H1 (cell line): ENCODE results near the gene ABCA13. TPM values are rescaled to one million over a fixed set of nuclear protein-coding genes. Genes with fewer than 3 reads are reported as not detected.

ENCODE experiments used
- CTCF ChIA-PET: fragments of 300-600 bp; sonication (Branson Sonifier 250); formaldehyde crosslinking; loops from one replicate; lab custom pipeline; 2021; ENCODE audit not compliant: partially characterized antibody; lab: Charles Lee
- POLR2A ChIA-PET: fragments of 300-600 bp; sonication (Branson Sonifier 250); formaldehyde crosslinking; loops from one replicate; lab custom pipeline; 2021; ENCODE audit warnings: inconsistent platforms; ENCODE audit not compliant: partially characterized antibody; lab: Charles Lee
- DNase-seq, 2 experiments: peaks; one replicate each; pipeline versions ENCODE4 v3.0.0 to v3.0.0-alpha.2; 2010 to 2022; ENCODE audit warnings: low spot score in 2 of 2, low read depth in 1 of 2, mixed read lengths in 1 of 2
- FAIRE-seq: peaks from 2 replicates; lab custom pipeline; 2011; peaks lifted over from hg19 to GRCh38; lab: Jason Lieb, UNC
- H2AFZ ChIP-seq: 2 replicates; pipeline ENCODE4 v1.8.1; 2012; ENCODE audit warnings: low read length, inconsistent platforms
- H2AK5ac ChIP-seq: 2 replicates; pipeline ENCODE4 v1.6.1; 2013; ENCODE audit warnings: low read depth, low read length
- H2BK120ac ChIP-seq: replicated peaks from 2 replicates; pipeline ENCODE3; 2013; ENCODE audit warnings: low read depth, low read length, inconsistent platforms
- H2BK12ac ChIP-seq: 2 replicates; pipeline ENCODE4 v1.6.1; 2013; ENCODE audit warnings: low read depth, low read length
- H2BK15ac ChIP-seq: 2 replicates; pipeline ENCODE4 v1.6.1; 2013; ENCODE audit warnings: low read length
- H2BK20ac ChIP-seq: 2 replicates; pipeline ENCODE4 v1.6.1; 2013; ENCODE audit warnings: low read length
- H2BK5ac ChIP-seq: 2 replicates; pipeline ENCODE4 v1.6.1; 2013; ENCODE audit warnings: low read depth, low read length
- H3K14ac ChIP-seq: 2 replicates; pipeline ENCODE4 v1.6.1; 2013; ENCODE audit warnings: inconsistent platforms; ENCODE audit not compliant: insufficient read length
- H3K18ac ChIP-seq: 2 replicates; pipeline ENCODE4 v1.6.1; 2013; ENCODE audit warnings: low read length; ENCODE audit errors: extremely low read depth
- H3K23ac ChIP-seq: 2 replicates; pipeline ENCODE4 v1.6.1; 2013; ENCODE audit warnings: inconsistent platforms; ENCODE audit not compliant: insufficient read length
- H3K23me2 ChIP-seq: 2 replicates; pipeline ENCODE4 v1.6.1; 2013; ENCODE audit warnings: low read depth, low read length
- H3K27ac ChIP-seq: 2 replicates; pipeline ENCODE4 v1.6.1; 2011; ENCODE audit warnings: low read depth, low read length, inconsistent platforms
- H3K27me3 ChIP-seq, 4 experiments: replicated peaks in 1 of 4; 1 replicate in 1 of 4; 2 replicates in 3 of 4; pipeline versions ENCODE4 v1.6.1 to v1.8.1; 2011 to 2013; ENCODE audit warnings: low read length in 3 of 4, mild to moderate bottlenecking in 3 of 4, inconsistent platforms in 2 of 4, mixed read lengths in 2 of 4, moderate library complexity in 1 of 4; ENCODE audit not compliant: control insufficient read depth in 3 of 4, insufficient read depth in 3 of 4; ENCODE audit errors: extremely low read depth in 1 of 4
- H3K36me3 ChIP-seq, 4 experiments: 2 replicates each; pipeline versions ENCODE4 v1.6.1 to v1.8.1; 2011 to 2013; ENCODE audit warnings: mild to moderate bottlenecking in 4 of 4, low read length in 3 of 4, moderate library complexity in 2 of 4, control low read depth in 1 of 4, inconsistent platforms in 1 of 4; ENCODE audit not compliant: insufficient read depth in 4 of 4, control insufficient read depth in 2 of 4
- H3K4ac ChIP-seq: replicated peaks from 2 replicates; pipeline ENCODE3; 2013; ENCODE audit warnings: low read length, low read depth, mixed read lengths, inconsistent platforms; ENCODE audit not compliant: insufficient read length
- H3K4me1 ChIP-seq, 4 experiments: replicated peaks in 1 of 4; 1 replicate in 1 of 4; 2 replicates in 3 of 4; pipeline versions ENCODE4 v1.6.1 to v1.8.1; 2011 to 2013; ENCODE audit warnings: low read length in 3 of 4, inconsistent platforms in 2 of 4, mixed read lengths in 1 of 4; ENCODE audit not compliant: insufficient read depth in 4 of 4, control insufficient read depth in 3 of 4
- H3K4me2 ChIP-seq, 2 experiments: 2 replicates each; pipeline versions ENCODE4 v1.6.1 to v1.8.1; 2011 to 2013; ENCODE audit warnings: low read depth in 2 of 2, low read length in 2 of 2, control low read depth in 1 of 2, inconsistent platforms in 1 of 2, mild to moderate bottlenecking in 1 of 2; ENCODE audit not compliant: insufficient read depth in 1 of 2
- H3K4me3 ChIP-seq, 4 experiments: fragments of 200-600, 300-600 bp in 1 of 4; sonication (generic), shearing (Covaris generic), sonication (Bioruptor Twin) in 1 of 4; 2 replicates each; pipeline versions ENCODE4 v1.5.1 to v1.8.1; 2011 to 2016; ENCODE audit warnings: low read length in 4 of 4, low read depth in 3 of 4, control low read depth in 2 of 4, inconsistent platforms in 2 of 4, mild to moderate bottlenecking in 2 of 4, mixed read lengths in 1 of 4, moderate library complexity in 1 of 4; ENCODE audit not compliant: insufficient read depth in 2 of 4; ENCODE audit errors: extremely low read depth in 1 of 4
- H3K56ac ChIP-seq: replicated peaks from 2 replicates; pipeline ENCODE3; 2013; ENCODE audit warnings: low read depth, mild to moderate bottlenecking, mixed read lengths, low read length, inconsistent platforms; ENCODE audit not compliant: insufficient read length
- H3K79me1 ChIP-seq: 2 replicates; pipeline ENCODE4 v1.6.1; 2013; ENCODE audit warnings: low read depth, low read length, control low read depth
- H3K79me2 ChIP-seq, 2 experiments: 2 replicates each; pipeline versions ENCODE4 v1.6.1 to v1.8.1; 2012 to 2013; ENCODE audit warnings: low read length in 2 of 2, mild to moderate bottlenecking in 2 of 2, inconsistent platforms in 1 of 2; ENCODE audit not compliant: insufficient read depth in 2 of 2, control insufficient read depth in 1 of 2
- H3K9ac ChIP-seq, 4 experiments: replicated peaks in 1 of 4; 1 replicate in 1 of 4; 2 replicates in 3 of 4; pipeline versions ENCODE4 v1.6.1 to v1.8.1; 2011 to 2013; ENCODE audit warnings: low read depth in 3 of 4, low read length in 3 of 4, control low read depth in 2 of 4, mild to moderate bottlenecking in 2 of 4, moderate library complexity in 2 of 4, inconsistent platforms in 1 of 4; ENCODE audit errors: extremely low read depth in 1 of 4
- H3K9me3 ChIP-seq, 2 experiments: 2 replicates each; pipeline versions ENCODE4 v1.6.1 to v1.8.1; 2012 to 2013; ENCODE audit warnings: mild to moderate bottlenecking in 2 of 2, moderate library complexity in 2 of 2, control low read depth in 1 of 2, inconsistent platforms in 1 of 2, low read depth in 1 of 2, low read length in 1 of 2, mixed read lengths in 1 of 2; ENCODE audit not compliant: insufficient read depth in 2 of 2
- H4K20me1 ChIP-seq, 2 experiments: replicated peaks in 1 of 2; 2 replicates each; pipeline versions ENCODE3 to v1.8.1; 2011 to 2013; ENCODE audit warnings: inconsistent platforms in 2 of 2, low read length in 2 of 2, mild to moderate bottlenecking in 1 of 2; ENCODE audit not compliant: insufficient read depth in 2 of 2, control insufficient read depth in 1 of 2
- H4K5ac ChIP-seq: 2 replicates; pipeline ENCODE4 v1.6.1; 2013; ENCODE audit warnings: low read length, low read depth, mixed read lengths, inconsistent platforms; ENCODE audit not compliant: insufficient read length
- H4K8ac ChIP-seq: 2 replicates; pipeline ENCODE4 v1.8.0; 2013; ENCODE audit warnings: mild to moderate bottlenecking, moderate library complexity, low read length, inconsistent platforms; ENCODE audit not compliant: insufficient read depth; ENCODE audit errors: extremely low read depth
- H4K91ac ChIP-seq: replicated peaks from 2 replicates; pipeline ENCODE3; 2013; ENCODE audit warnings: low read length, mixed read lengths, inconsistent platforms; ENCODE audit not compliant: insufficient read length
- BACH1 ChIP-seq: IDR thresholded peaks from 2 replicates; pipeline ENCODE4 v1.6.1; 2012; ENCODE audit warnings: low read length, improper control_type of control experiment
- CTBP2 ChIP-seq: IDR thresholded peaks from 2 replicates; pipeline ENCODE4 v1.7.0; 2011; ENCODE audit warnings: borderline replicate concordance, mild to moderate bottlenecking, moderate library complexity, mixed read lengths, low read length; ENCODE audit not compliant: insufficient read depth, insufficient read length
- EGR1 ChIP-seq: IDR thresholded peaks from 2 replicates; pipeline ENCODE4 v1.6.1; 2011; ENCODE audit warnings: low read depth, low read length, borderline replicate concordance
- GABPA ChIP-seq: IDR thresholded peaks from 2 replicates; pipeline ENCODE4 v1.6.1; 2011; ENCODE audit warnings: mild to moderate bottlenecking, low read length, moderate library complexity, borderline replicate concordance; ENCODE audit not compliant: insufficient read depth
- KDM1A ChIP-seq: fragments of 200-600, 300-600 bp; sonication (generic); IDR thresholded peaks from 2 replicates; pipeline ENCODE4 v1.7.1; 2016; ENCODE audit warnings: mild to moderate bottlenecking, low read length, borderline replicate concordance
- RFX5 ChIP-seq: IDR thresholded peaks from 2 replicates; pipeline ENCODE4 v1.6.1; 2011; ENCODE audit warnings: low read depth, low read length, improper control_type of control experiment, borderline replicate concordance
- RXRA ChIP-seq: IDR thresholded peaks from 2 replicates; pipeline ENCODE4 v1.6.1; 2011; ENCODE audit warnings: low read depth, mild to moderate bottlenecking, low read length, moderate library complexity; ENCODE audit not compliant: insufficient read depth
- SIN3A ChIP-seq, 2 experiments: IDR thresholded peaks in 1 of 2; conservative IDR thresholded peaks in 1 of 2; 2 replicates each; pipeline ENCODE4 v1.6.1; 2011 to 2012; ENCODE audit warnings: low read length in 2 of 2, improper control_type of control experiment in 1 of 2, low read depth in 1 of 2, mild to moderate bottlenecking in 1 of 2
- SP1 ChIP-seq: IDR thresholded peaks from 2 replicates; pipeline ENCODE4 v1.6.1; 2011; ENCODE audit warnings: low read depth, low read length
- TAF1 ChIP-seq: IDR thresholded peaks from 2 replicates; pipeline ENCODE4 v1.6.1; 2011; ENCODE audit warnings: mild to moderate bottlenecking, low read depth, low read length
- TBP ChIP-seq: IDR thresholded peaks from 2 replicates; pipeline ENCODE4 v1.6.1; 2011; ENCODE audit warnings: low read depth, low read length, improper control_type of control experiment
- TEAD4 ChIP-seq: IDR thresholded peaks from 2 replicates; pipeline ENCODE4 v1.6.1; 2012; ENCODE audit warnings: low read depth, low read length, inconsistent platforms, mixed read lengths
- WGBS, 2 experiments: shearing (Covaris generic) in 1 of 2; methylation state at CpG; one replicate each; pipeline versions ENCODE4 v1.1.6 to v1.1.7; 2013 to 2015; ENCODE audit warnings: low lambda C conversion rate in 2 of 2, mixed read lengths in 2 of 2, inconsistent platforms in 1 of 2, low coverage in 1 of 2, missing lambda C conversion rate in 1 of 2; ENCODE audit not compliant: insufficient replicate concordance in 2 of 2, insufficient coverage in 1 of 2, insufficient read length in 1 of 2; ENCODE audit errors: extremely low coverage in 1 of 2, missing lambda C conversion rate in 1 of 2; 5-methylcytosine and 5-hydroxymethylcytosine counted together
- polyA plus RNA-seq, 7 experiments: library from polyadenylated mRNA; depleted of rRNA in 3 of 7; stranded (reverse) in 5 of 7; unstranded in 2 of 7; fragments of >200 nt in 5 of 7; fragments of 200-250 nt in 2 of 7; gene quantifications; 1 replicate in 5 of 7; 2 replicates in 1 of 7; 4 replicates in 1 of 7; pipeline versions ENCODE4 v1.2.1 to v1.2.3, GENCODE V29; 2011 to 2013; ENCODE audit warnings: missing spikeins in 2 of 7, mixed read lengths in 2 of 7
- total RNA-seq: library from RNA; stranded (reverse); fragmentation: NEBNext Ultra II Directional; extraction: Animal tissue kit (Norgen Biotek cat#: 25700); gene quantifications from 2 replicates; pipeline ENCODE4 v1.2.1, GENCODE V29; 2021
- TF ChIP-seq, protein P1 (sequence below): IDR thresholded peaks from 2 replicates; pipeline ENCODE4 v1.6.1; 2011; ENCODE audit warnings: low read depth, mild to moderate bottlenecking, low read length; ENCODE audit not compliant: insufficient read depth

Gene ABCA13
- total and polyA plus RNA-seq, 2 of the 8 experiments (the other 6 are each of a cell fraction or from before 2014, with no cell fraction given) = 0.07 to 0.09 TPM

DNA sequence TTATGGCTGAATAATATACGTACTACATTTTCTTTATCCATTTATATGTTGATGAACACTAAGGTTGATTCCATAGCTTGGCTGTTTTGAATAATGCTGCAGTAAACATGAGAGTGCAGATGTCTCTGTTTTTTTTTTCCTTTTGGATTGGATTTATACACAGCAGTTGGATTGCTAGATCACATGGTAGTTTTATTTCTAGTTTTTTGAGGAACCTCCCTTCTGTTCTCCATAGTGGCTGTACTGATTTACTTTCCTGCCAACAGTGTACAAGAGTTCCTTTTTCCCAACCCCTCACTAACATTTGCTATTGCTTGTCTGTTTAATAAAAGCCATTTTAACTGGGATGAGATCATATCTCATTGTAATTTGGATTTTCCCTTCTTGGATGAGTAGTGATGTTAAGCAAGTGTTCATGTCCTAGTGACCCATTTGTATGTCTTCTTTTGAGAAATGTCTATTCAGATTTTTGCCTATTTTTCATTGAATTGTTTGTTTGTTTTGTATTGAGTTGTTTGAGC, 36.0 kb downstream of the ABCA13 start:
- whole genome bisulfite sequencing, 2 experiments = 93% methylated on average over 1 of the region's 1 CpG; no CpG with 5 or more reads in 1 of the 2 experiments
- no peak overlapping the region for H4K8ac ChIP-seq
- H3K23ac ChIP-seq = no peak overlapping the region
- H3K27me3 ChIP-seq = no peaks in the 10 kb centered on the region
- no peak overlapping the region for H3K9ac ChIP-seq
- H3K4me3 ChIP-seq = no peak overlapping the region
- H3K79me2 ChIP-seq = no peaks in the 10 kb centered on the region
- H3K14ac ChIP-seq = no peak overlapping the region
- H2AK5ac ChIP-seq = no peak overlapping the region
- DNase-seq = no peak
- no peak overlapping the region for H3K56ac ChIP-seq
- TF ChIP-seq KDM1A = no peak
- no peak for TF ChIP-seq GABPA
- TF ChIP-seq TBP = no peak
- no peak for TF ChIP-seq EGR1
- no peak for TF ChIP-seq SP1
- no peak for TF ChIP-seq RXRA
- no peak for TF ChIP-seq SIN3A (conservative IDR thresholded peaks at IDR 0.05 in 1 of 2, IDR thresholded peaks at IDR 0.05 in 1 of 2; ENCODE audit: low read depth in 1 of 2, low read length in 2 of 2)
- TF ChIP-seq TAF1 = no peak
- TF ChIP-seq, protein P1, sequence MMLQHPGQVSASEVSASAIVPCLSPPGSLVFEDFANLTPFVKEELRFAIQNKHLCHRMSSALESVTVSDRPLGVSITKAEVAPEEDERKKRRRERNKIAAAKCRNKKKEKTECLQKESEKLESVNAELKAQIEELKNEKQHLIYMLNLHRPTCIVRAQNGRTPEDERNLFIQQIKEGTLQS = no peak
- TF ChIP-seq RFX5 = no peak
- TF ChIP-seq CTBP2 = no peak
- no peak for TF ChIP-seq TEAD4
- TF ChIP-seq BACH1 = no peak
- no peak overlapping the region for H2BK5ac ChIP-seq
- H3K23me2 ChIP-seq = no peaks in the 10 kb centered on the region
- no peaks in the 10 kb centered on the region for H4K20me1 ChIP-seq
- POLR2A ChIA-PET = no interaction called here
- H2BK12ac ChIP-seq = no peak overlapping the region
- no peak overlapping the region for H2AFZ ChIP-seq
- no peak overlapping the region for H4K5ac ChIP-seq
- peaks cover 3 to 6% of the 10 kb centered on the region in 2 experiments; a peak in 2 of 4 replicates for H3K9me3 ChIP-seq
- CTCF ChIA-PET = no interaction called here
- H3K4me1 ChIP-seq = no peaks in the 10 kb centered on the region
- no peak overlapping the region for H3K4me2 ChIP-seq
- no peak overlapping the region for H4K91ac ChIP-seq
- H2BK120ac ChIP-seq = no peak overlapping the region
- no peak overlapping the region for H3K18ac ChIP-seq
- H2BK20ac ChIP-seq = no peak overlapping the region
- H2BK15ac ChIP-seq = no peak overlapping the region
- H3K27ac ChIP-seq = no peak overlapping the region
- no peaks in the 10 kb centered on the region for H3K36me3 ChIP-seq
- no peak for FAIRE-seq
- H3K79me1 ChIP-seq = no peaks in the 10 kb centered on the region
- no peak overlapping the region for H3K4ac ChIP-seq
